CD1c-positive myeloid dendritic cell (primary cell): ENCODE measurements around the gene GFPT2.
"Not testable (repeated sequence)": the region's sequence is repeated elsewhere in the genome, so short reads cannot be mapped to it uniquely, and the experiment has no call there.

Experiments used
- DNase-seq: peaks from one replicate; pipeline ENCODE4 v3.0.0-alpha.2; 2016; ENCODE audit errors: extremely low spot score

The GFPT2 gene

GRCh38 chr5:180304431-180305375 is 48.4 kb downstream of the GFPT2 start:
- DNase-seq: no peak

DNA sequence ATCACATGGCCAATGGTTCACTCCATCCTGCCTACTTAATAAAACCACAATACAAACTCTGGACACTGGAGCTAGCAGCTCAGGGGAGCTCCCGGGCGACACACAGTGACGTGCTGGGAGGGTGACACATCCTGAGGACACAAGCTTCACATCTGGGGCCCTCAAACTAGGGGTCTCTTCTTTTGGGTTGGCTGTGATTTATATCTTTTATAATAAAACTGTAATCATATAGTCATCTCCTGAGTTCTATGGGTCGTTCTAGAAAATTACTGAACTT is 49.2 kb downstream of the GFPT2 start:
- DNase-seq: no peak

DNA sequence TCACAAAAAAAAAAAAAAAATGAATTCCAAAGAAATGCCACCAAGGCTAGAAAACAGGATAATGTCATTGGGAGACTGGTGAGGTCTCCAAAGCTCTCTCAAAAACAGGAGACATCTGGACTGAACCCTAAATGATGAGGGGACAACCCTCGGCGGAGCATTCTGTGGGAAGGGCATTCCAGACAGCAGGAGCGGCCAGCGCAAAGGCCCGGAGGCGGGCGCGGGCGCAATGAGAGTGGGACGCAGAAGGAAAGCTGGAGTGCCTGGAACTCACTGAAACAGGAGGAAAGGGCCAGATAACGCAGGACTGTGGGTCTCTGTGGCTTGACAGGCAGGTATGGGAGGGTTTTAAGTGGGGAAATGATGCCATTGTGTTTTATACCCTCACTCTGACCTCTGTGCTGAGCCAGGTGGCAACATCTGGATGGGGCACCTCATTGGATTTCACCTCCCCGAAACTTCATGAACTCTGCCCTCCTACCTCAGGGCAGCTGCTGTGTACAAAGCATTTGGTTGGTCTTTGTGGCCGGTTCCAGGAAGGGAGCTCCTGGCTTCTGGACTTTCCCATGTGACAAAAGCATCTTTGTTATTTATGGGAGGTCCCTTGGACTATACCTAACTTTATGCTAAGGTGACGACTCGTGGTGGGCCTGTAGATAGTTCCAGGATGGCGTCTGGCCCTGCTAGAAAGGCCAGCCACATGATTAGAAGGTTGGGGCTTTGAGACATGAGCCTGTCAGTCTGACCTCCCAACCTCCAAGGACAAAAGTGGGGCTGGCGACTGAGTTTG is 49.7 kb downstream of the GFPT2 start:
- DNase-seq: no peak

DNA sequence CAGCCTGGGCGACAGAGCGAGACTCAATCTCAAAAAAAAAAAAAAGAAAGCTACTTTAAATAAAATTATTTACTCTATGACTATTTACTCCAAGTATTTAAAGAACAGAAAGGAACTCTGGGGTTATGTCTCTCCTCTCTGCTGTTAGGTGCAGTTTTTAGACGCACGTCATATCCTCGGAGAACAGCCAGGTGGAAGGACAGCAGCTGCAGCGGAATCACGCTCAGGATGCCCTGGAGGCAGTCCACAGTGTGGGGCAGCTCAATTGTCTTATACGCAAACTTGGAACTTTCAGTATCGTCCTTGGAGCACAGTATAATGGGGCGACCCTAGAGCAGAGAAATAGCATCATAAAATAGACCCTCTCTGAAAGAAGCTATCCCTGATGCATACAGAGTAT is 50.9 kb downstream of the GFPT2 start:
- no peak for DNase-seq

GRCh38 chr5:180301253-180301652 is 51.9 kb downstream of the GFPT2 start:
- DNase-seq: no peak

GRCh38 chr5:180299526-180299925 is 53.6 kb downstream of the GFPT2 start:
- no peak for DNase-seq

DNA sequence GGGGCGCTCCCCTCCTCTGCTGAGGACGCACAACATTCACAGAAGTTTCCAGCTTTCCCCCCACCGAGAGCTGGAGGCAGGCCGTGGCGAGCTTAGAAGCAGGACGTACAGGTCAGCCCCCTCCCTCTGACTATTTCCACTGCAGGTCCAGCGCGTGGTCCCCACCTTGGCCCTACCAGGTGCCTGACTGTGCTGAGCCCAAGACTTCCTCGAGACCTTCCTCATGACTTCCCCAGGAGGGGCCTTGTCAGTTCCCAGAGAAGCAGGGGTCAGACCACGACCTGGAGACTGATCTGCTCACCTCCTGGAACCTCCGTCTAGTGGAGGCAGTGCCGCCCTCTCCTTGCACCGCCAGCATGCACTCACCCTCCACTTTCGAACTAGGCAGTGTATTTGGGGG is 54.1 kb downstream of the GFPT2 start:
- not testable (repeated sequence) for DNase-seq

DNA sequence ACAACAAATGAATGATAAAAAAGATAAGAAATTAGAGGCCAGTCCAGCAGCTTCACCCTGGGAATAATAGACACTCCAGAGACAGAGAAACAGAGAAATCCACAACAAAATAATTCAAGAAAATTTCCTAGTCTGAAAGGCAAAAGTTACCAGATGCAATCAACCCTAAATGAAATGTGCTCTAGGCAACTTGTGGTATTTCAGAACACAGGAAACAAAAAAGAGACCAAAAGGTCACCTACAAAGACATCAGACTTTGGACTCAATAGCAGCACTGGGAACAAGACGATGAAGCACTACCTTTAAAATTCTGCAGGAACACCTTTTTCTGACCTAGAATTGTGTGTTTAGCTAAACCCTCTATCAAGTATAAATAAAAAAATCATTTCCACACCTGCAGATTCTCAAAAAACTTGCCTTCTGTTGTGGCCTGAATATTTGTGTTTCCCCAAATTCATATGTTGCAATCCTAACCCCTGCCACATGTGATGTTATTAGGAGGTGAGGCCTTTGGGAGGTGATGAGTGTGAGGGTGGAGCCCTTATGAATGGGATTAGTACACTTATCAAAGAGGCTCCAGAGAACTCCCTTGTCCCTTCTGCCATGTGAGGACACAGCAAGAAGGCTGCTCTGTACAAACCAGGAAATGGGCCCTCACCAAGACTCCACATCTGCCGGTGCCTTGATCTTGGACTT is 55.4 kb downstream of the GFPT2 start:
- DNase-seq: no peak

DNA sequence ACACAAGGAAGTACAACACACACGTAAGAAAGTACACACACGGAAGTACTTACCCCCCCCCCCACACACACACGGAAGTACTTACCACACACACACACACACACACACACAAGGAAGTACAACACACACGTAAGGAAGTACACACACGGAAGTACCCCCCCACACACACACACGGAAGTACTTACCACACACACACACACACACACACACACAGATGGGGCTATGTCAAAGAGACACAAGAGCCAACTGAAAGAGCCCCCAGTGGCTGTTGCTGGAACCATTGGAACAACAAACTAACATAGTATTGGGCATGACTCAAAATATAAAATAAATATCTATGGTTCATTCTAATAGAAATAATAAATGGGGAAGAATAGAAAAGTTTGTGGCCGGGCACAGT is 56.4 kb downstream of the GFPT2 start:
- DNase-seq: no peak

DNA sequence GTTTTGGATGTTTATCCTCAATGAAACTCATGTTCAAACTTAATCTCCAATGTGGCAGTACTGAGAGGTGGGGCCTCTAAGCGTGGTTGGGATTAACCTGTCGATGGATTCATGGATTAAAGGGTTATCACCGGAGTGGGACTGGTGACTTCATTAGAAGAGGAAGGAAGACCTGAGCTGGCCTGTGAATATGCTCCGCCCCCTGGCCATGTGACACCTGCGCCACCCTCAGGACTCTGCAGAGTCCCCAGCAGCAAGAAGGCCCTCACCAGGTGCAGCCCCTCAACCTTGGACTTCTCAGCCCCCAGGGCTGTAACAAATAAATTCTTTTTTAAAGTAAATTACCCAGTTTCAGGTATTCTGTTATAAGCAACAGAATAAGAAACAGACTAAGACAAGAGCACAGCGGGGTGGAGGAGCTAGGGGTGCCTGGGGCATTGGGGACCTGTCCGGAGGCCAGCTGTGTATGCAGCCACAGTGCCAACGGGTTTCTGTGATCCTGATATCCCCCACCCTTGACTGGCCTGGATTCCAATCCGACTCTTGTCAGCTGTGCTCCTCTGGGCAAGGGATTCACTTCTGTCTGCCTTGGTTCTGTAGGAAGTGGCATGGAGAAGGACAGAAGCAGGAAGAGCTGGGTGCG is 58.1 kb downstream of the GFPT2 start:
- DNase-seq: no peak

GRCh38 chr5:180294411-180294810 is 58.7 kb downstream of the GFPT2 start:
- DNase-seq: no peak

DNA sequence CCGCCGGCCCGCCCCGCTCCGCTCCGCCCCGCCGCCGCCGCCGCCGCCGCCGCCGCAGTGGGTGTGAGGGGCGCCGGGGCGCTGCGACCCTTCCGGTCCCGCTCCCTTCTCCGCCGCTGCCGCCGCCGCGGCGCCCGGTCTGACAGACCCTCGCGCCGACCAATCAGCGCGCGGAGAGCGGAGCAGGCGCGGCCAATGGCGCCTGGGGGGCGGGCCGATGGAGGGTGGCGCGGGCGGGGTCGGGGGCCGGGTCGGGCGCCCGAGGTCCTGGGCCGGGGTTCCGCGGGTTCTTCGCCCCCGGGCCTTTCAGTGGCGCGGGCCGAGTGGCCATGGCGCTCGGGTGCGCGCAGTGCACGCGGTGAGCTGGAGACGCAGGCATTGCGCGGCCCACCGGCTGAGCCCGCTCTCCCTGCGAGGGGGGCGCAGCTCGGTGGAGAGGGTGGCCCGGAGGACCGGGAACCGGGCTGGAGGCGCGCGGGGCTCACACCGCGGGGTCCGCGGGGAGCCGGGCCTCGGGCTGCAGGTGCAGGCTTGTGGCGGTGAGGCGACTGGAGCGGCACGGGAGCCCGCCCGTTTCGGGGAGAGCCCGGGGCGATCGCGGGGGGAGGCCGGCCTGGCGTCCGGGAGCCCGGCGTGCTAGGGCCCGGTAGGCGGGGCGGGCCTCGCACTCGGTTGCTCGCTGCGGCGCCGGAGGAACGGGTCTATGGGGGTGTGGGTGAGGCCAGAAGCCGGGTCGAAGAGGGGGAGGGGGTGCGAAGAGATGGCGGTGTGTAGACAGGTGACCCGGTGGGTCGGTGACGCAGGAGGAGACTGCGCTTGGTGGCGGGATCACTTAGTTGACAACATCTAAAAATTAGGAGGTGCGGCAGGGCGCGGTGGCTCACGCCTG is 60.9 kb downstream of the GFPT2 start, which contains the start of gene MAPK9:
Gene MAPK9 (minus strand): TSS at position 141 of the 889 bp plus-strand sequence. CDS start 11,522 bp downstream, outside the sequence.
- DNase-seq: peak; percentile 93

DNA sequence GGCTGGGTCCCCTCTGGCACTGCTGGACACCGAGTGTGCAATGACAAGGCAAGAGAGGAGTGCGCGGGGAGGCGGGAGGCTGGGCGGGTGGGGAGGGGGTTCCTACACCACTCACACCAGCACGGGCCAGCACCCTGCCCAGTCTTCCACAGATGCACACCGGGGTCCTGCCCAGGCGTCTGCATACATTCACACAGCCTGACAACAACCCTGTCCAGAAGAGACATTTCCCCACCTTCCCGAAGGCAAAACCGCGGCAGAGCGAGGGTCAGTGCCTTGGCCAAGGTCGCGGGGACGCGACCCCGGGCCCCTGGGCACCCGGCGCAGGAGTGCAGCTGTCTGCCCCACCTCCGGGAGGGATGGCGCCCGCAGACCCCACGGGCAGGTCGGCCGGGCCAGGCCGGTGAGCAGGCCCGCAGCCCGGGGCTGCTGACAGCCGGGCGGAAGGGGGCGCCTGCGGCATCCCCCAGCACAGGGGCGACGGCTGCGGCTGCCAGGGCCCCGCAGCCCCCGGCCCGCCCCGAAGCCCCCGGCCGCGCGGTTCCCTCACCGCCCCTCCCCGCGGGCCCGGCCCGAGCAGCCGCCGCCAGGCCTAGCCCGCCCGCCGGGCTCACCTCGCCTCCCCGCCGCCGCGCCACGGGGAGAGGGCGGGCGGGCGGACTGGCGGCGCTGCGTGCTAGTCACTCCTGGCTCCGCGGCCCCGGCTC is 61.7 kb downstream of the GFPT2 start:
- no peak for DNase-seq

GRCh38 chr5:180290568-180291233 is 62.4 kb downstream of the GFPT2 start:
- DNase-seq: no peak

GRCh38 chr5:180289966-180290365 is 63.2 kb downstream of the GFPT2 start:
- no peak for DNase-seq

GRCh38 chr5:180289433-180289832 is 63.7 kb downstream of the GFPT2 start:
- DNase-seq: no peak

DNA sequence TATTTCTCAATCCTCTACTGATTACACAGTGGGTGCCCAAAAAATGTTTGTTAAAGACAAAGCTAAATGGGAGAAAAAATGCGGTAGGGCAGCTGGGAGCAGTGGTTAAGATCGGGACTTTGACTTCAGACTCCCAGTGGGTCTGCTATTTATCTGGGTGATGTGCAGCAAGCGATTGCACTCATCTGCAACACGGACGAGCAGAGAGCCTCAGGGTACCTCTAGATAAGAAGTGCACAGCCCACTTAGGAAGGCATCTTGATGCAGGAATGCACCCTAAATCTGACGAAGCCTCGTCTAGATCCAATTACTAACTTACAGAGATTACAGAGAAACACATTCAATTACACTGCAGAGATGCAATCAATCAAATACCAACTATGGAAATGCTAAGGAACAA is 65.3 kb downstream of the GFPT2 start:
- DNase-seq: no peak

DNA sequence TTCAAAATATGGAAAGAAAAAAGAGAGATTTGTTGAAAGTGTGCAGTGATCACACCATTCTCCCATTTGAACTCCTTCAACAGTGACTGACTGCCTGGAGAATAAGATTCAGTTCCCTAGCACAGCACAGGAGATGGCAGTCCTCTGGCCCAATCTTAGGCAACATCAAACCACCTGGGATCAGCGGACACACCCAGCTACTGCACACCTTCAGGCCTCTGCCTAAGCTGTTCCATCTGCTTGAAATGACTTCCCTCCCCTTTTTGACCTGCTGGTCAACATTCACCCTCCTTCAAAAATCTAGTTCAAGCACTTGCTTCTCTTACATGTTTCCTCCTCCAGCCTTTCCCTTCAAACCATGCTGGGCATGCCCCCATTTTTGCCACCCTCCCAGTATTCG is 65.7 kb downstream of the GFPT2 start:
- DNase-seq: no peak

GRCh38 chr5:180284149-180284548 is 69.0 kb downstream of the GFPT2 start:
- peak; percentile 39 for DNase-seq
